HAP-1 (cell line): ENCODE data around the gene KCTD21.
"Not testable (repeated sequence)": the region's sequence is repeated elsewhere in the genome, so short reads cannot be mapped to it uniquely, and the experiment has no call there.

Experiments
- DNase-seq, 2 experiments: peaks; one replicate each; pipeline ENCODE4 v3.0.0-alpha.2; 2016 to 2020; ENCODE audit warnings: low spot score in 2 of 2
- H3K27me3 ChIP-seq: fragments of 250-450 bp; sonication (Bioruptor Pico); 2 replicates; pipeline ENCODE4 v1.5.1; 2020; ENCODE audit warnings: low read depth, mild to moderate bottlenecking, moderate library complexity
- H3K36me3 ChIP-seq: fragments of 250-450 bp; sonication (Bioruptor Pico); replicated peaks from 2 replicates; pipeline ENCODE4 v1.5.1; 2020; ENCODE audit warnings: mild to moderate bottlenecking
- H3K4me1 ChIP-seq: fragments of 250-450 bp; sonication (Bioruptor Pico); 2 replicates; pipeline ENCODE4 v1.5.1; 2020; ENCODE audit warnings: mild to moderate bottlenecking
- H3K4me3 ChIP-seq: fragments of 250-450 bp; sonication (Bioruptor Pico); 2 replicates; pipeline ENCODE4 v1.5.1; 2020; ENCODE audit warnings: mild to moderate bottlenecking, moderate library complexity
- H3K9me3 ChIP-seq: fragments of 250-450 bp; sonication (Bioruptor Pico); 2 replicates; pipeline ENCODE4 v1.5.1; 2020; ENCODE audit warnings: mild to moderate bottlenecking, moderate library complexity
- in situ Hi-C: fragments of 300-500 bp; cut with MboI; formaldehyde crosslinking; loops from 3 replicates; pipeline ENCODE4 v1.14.3; 2020; ENCODE audit warnings: low sequenced_read_pairs, inconsistent platforms, mixed read lengths

KCTD21 gene

DNA sequence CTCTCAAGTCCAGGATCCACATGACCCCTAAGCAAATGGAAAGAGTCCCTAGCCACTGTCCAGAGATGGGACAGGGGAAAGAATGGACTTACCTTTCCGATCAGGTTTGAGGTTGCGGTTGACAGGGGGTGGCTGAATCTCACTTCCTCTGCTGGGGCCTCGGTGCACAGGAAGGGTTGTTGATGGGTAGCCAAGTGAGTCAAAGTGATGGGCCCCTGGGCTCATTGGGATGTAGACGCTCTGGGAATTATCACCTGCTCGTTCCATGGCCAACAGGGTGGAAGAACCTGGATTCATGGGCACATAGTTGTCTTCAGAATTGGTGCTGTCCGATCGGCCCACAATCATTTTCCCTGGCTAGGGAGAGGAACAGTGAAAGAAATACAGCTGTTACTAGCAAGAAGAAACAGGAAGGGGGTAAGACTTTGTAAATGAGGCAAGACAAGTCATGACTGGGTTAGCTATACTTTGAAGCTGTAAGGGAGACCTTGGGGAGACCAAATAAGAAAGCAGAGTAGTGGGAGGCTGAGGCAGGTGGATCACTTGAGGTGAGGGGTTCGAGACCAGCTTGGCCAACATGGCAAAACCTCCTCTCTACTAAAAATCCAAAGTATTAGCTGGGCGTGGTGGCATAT, 35.0 kb upstream of the KCTD21 start:
- in situ Hi-C loops, result loop anchor here (10.0 kb wide), 1 partner anchor 341 kb away; no protein-coding TSS in a partner anchor
- Histone ChIP-seq H3K4me3 (no peak overlapping the region), H3K4me1 (no peaks in the 10 kb centered on the region), H3K27me3 (no peaks in the 10 kb centered on the region), H3K9me3 (no peaks in the 10 kb centered on the region), H3K36me3 (peaks cover 62% of the 10 kb centered on the region)
- DNase-seq, result no peak

DNA sequence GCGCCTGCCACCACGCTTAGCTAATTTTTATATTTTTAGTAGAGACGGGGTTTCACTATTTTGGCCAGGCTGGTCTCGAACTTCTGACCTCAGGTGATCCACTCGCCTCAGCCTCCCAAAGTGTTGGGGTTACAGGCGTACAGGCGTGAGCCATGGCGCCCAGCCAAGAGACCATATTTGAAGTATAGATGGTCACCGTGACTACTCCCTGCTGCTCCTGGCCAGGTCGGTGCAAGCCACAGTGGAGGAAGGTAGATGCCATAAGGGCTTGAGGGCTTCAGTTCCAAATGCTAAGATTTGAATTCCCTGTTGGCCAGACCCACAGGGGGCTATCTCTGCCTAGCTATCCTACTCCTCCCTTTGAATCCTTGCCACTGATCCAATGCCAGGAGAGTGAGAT, 34.3 kb upstream of the KCTD21 start:
- H3K4me3 ChIP-seq, DNase-seq, H3K4me1 ChIP-seq, H3K27me3 ChIP-seq, H3K9me3 ChIP-seq: not testable (repeated sequence)
- in situ Hi-C loops, result loop anchor here (10.0 kb wide), 1 partner anchor 342 kb away; no protein-coding TSS in a partner anchor
- H3K36me3 ChIP-seq, result peaks cover 65% of the 10 kb centered on the region

DNA sequence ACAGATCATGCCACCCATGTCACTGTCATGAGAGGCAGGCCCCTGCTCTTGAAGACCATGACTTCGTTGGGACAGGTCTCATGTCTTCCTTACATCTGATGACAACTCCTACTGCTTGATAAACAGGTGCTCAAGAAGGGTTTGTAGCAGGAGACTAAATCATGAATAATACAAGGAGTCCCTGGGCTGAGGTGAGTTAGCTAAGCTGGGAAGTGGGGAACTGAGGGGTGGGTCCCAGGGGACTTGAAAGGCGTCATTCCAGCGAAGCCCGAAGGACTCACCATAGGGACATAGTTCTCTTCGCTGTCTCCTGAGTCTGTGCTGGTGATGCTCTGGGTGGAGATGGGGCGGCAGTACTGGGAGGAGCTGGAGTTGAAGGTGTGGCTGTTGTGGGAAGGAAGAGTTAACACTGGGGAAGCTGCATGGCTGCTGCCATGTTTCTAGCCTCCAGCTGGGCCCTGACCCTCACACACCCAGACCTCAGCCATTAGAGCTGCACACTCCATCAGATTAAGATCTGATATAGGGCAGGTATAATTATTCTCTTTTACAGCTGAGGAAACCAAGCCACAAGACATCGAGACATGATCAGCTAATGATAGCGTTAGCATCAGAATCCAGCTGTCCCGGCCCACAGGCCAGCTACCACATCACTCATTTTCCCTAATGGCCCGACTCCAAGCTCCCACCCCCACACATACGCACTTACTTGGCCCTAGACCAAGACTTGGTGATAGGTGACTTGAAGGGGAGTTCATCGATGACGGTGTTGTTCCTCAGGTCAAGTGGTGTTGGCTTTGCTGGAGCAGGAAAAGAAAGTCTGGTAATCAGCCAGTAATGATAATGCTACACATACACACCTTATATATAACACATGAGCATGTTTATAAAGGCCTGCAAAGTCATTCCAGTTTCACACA, 33.2 kb upstream of the KCTD21 start:
- in situ Hi-C loops, result loop anchor here (10.0 kb wide), 1 partner anchor 343 kb away; no protein-coding TSS in a partner anchor
- no peaks in the 10 kb centered on the region for H3K4me1 ChIP-seq
- DNase-seq, result no peak
- H3K36me3 ChIP-seq, result peaks cover 69% of the 10 kb centered on the region
- no peaks in the 10 kb centered on the region for H3K9me3 ChIP-seq
- H3K27me3 ChIP-seq, result no peaks in the 10 kb centered on the region
- no peak overlapping the region for H3K4me3 ChIP-seq

DNA sequence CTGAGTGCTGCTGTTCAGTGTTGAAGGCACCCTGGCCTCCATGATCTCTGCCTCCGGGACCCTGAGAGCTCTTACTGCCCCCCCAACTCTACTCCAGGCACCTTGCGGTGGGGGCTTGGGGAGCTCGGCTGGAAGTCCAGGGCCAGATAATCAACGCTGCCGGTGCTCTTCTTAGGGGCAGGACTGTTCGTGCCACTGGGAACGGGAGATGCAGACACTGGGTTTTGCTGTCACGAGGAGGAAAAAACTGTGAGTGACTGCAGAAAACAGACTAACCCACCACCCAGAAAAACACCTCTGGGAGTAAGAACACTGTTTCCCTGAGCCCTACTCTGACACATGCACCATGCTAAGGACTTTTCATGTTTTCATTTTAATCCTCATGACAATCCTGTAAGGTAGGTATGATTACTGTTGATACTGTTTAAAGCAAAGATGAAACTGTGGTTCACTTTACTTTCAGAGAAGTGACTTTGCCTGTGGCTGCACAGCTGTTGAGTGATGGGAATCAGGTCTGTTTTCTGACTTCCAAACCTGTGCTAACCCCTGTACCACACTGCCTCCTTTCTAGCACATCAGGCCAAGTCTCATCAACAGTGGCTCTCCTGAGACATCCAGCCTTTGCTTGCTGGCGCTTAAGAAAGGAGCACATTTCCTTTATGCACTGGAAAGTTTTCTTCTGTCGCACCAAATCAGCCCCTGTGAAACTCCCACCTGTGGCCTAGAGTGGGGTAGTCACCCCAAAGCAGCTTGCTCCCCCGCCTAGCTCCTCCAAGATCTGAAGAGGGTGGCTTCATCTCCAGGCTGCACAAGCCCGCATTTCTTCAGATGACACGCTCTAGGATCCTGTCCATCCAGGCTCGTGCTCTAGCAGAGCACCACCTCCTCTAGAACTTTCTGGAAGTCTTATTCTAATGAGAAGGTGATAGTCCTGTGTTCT, 32.1 kb upstream of the KCTD21 start:
- no peak for DNase-seq
- in situ Hi-C loops, result loop anchor here (10.0 kb wide), 1 partner anchor 344 kb away; no protein-coding TSS in a partner anchor
- Histone ChIP-seq H3K36me3 (peaks cover 73% of the 10 kb centered on the region), H3K27me3 (no peaks in the 10 kb centered on the region), H3K4me1 (no peaks in the 10 kb centered on the region), H3K4me3 (no peak overlapping the region), H3K9me3 (no peaks in the 10 kb centered on the region)

DNA sequence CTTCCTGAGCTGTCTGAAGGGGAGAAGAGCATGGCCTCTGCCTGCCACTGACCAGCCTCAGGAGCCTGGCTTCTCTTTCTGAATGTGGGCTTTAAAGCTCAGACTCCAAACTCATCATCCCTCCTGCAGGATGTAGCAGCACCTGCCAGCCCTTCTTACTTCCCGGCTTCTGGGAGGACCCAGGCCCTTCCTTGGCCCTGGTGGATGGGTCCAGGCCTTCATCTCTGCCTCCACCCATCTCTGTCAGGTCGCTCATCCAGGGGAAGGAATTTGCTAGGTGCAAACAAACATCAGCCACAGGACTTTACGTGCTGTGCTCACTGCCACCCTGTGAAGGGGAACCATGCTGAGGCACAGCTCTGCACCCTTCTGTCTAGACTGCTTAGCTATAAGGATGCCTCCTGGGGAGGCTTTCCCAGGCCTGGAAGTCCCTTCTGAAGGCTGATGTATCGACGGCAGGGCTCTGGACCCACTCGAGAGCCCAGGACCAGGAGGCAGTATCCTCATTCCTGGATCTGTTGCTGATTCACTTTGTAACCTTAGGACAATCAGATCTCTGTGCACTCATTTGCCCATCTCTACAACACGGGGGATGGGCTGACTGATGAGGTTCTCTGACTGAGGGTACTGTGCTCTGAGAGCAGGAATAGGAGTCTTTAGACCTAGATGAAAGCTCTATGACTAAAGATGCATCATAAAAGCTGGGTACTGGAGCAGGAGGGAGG, 31.2 kb upstream of the KCTD21 start:
- in situ Hi-C loops, result loop anchor here (10.0 kb wide), 1 partner anchor 345 kb away; no protein-coding TSS in a partner anchor
- no peak for DNase-seq
- no peaks in the 10 kb centered on the region for H3K4me1 ChIP-seq

DNA sequence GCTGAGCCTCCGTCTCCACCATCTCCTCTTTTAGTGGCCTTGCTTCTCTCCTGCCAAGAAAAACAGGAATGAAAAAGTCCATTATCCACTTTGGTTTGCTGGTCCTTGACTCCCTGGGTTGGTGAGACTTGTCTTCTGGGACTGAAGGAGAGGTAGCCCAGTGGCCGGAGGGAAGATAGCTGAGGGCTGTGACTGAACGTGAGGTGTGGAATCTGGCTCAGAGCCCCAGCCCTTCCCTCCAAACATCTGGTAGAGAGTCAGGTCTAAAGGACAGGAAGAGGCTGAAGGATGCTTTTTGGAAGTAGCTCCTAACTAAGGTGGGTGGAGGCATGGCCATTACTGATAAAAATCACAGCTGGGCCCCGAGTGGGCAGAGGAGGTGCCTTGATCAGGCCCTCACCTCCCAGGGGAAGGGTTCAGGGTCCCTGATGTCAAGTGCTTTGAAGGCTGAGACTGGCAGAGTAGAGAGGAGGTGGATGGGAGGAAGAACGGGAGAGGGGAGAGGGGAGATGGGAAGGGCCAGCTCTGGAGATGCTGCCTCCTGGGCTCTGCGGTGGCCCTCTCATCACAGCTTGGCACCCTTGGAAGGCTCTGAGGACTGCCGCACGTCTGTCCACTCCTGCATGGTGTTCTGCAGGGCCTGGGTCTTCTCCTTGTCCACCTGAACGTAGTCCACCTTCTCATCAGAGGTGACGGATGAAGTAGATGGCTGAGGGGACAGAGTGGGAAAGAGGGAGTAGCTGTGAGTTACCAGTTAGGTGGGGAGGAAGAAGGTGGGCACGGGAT, 30.5 kb upstream of the KCTD21 start:
- Histone ChIP-seq H3K27me3 (no peaks in the 10 kb centered on the region), H3K4me1 (no peaks in the 10 kb centered on the region), H3K9me3 (no peaks in the 10 kb centered on the region), H3K4me3 (no peak overlapping the region), H3K36me3 (peaks cover 74% of the 10 kb centered on the region)
- in situ Hi-C loops, result no loop called here
- no peak for DNase-seq

More for the DNA sequence above, 31.2 kb upstream of the KCTD21 start:
- peaks cover 75% of the 10 kb centered on the region for H3K36me3 ChIP-seq
- H3K27me3 ChIP-seq, result no peaks in the 10 kb centered on the region
- no peak overlapping the region for H3K4me3 ChIP-seq
- H3K9me3 ChIP-seq, result no peaks in the 10 kb centered on the region

DNA sequence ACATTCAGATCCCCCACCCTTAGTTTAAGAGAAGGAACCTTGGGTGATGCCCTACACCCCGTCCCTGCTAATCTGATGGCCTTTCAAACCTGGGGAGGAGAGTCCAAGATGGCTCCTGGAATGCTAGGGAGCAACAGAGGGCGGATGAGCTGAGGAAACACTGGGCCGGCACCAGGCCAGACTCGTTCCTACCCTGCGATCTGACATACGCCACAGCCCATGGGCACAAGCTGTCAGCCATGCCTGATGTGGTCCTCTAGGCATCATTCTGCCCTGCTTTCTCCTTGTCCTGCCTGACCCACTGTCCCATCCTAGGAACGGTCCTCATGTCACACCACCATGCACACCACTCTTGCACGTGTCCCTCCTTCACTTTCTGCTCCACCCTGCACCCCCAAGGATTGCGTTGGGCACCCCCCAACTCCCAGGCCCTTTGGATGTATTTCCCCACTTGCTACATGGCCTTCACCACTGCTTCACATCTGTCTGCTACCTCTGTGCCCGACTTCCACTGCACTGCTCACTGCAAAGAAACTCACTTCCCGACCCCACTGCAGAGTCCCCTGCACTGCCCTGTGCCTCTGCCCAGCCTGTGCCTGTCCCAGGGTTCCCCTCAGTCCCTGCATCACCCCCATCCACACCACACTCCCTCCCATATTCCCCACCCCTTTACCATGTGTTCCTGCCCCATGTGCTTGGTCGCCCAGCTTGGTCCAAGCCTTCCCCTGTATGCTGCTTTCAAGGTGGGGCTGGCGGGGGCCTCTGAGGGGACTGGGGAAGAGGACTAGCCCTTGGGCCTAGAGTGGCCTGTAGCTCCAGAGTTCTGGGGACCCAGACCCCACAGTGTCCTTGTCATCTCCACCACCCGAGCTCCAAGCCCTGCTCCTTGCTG, 29.5 kb upstream of the KCTD21 start:
- Histone ChIP-seq H3K27me3 (no peaks in the 10 kb centered on the region), H3K4me1 (no peaks in the 10 kb centered on the region), H3K9me3 (no peaks in the 10 kb centered on the region), H3K36me3 (peaks cover 67% of the 10 kb centered on the region), H3K4me3 (no peak overlapping the region)
- no peak for DNase-seq
- in situ Hi-C loops, result no loop called here

DNA sequence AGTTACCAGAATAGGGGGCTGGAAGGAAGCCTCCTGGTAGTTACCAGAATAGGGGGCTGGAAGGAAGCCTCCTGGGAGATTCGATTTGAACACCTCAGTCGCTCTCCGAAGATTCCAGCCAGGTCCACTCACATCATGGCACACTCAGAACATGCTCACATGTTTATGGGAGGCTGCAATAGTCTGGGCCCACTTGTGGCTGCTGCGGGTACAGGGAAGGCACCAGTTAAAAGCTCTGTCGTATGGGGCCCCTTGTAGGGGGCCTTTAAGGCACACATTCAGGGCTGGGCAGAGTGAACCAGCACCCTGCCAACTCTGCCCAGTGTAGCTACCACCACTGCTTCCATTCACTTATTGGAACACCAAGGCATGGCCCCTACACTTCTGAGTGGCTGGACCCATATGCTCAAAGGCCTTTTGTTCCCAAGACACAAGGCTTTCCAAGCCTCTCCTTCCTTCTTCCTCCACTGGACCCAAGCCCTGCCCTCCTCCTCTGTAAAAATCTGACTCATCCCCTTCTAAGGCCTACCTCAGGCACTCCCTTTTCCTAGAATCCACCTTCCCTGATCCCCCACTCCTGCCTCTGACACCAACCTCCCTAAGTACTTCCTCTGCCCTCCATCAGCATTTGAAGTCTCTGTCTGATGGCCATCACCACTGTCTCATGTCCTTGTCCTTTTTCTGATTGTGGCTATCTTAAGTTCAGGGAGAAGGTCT, 28.3 kb upstream of the KCTD21 start:
- 0 out of 2 replicates have a peak, but pooled peaks cover 3% of the 10 kb centered on the region for H3K9me3 ChIP-seq
- H3K4me3 ChIP-seq, result no peak overlapping the region
- DNase-seq, result no peak
- in situ Hi-C loops, result no loop called here
- peaks cover 61% of the 10 kb centered on the region for H3K36me3 ChIP-seq
- no peaks in the 10 kb centered on the region for H3K27me3 ChIP-seq
- no peaks in the 10 kb centered on the region for H3K4me1 ChIP-seq

DNA sequence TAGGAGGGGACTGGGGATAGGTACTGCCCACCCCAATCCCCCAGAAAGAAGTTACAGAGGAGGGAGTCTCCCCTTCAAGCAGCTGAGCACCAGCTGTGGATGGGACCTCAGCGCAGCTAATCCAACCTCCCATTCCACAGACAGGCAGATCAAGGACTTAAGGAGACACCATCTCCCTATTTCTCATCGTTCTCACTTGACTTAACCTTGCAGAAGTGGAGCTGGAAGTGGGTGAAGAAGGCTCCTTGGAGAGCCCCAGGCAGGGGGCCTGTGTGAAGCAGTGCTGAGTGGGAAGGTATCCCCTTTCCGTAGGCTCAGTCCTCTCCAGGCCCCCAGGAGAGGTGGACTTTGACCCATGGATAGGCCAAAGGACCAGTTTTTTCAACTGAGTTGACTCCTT, 27.6 kb upstream of the KCTD21 start:
- Histone ChIP-seq H3K27me3 (no peaks in the 10 kb centered on the region), H3K4me3 (no peak overlapping the region), H3K4me1 (no peaks in the 10 kb centered on the region), H3K9me3 (0 out of 2 replicates have a peak, but pooled peaks cover 3% of the 10 kb centered on the region), H3K36me3 (peaks cover 60% of the 10 kb centered on the region)
- DNase-seq, result no peak
- in situ Hi-C loops, result no loop called here

DNA sequence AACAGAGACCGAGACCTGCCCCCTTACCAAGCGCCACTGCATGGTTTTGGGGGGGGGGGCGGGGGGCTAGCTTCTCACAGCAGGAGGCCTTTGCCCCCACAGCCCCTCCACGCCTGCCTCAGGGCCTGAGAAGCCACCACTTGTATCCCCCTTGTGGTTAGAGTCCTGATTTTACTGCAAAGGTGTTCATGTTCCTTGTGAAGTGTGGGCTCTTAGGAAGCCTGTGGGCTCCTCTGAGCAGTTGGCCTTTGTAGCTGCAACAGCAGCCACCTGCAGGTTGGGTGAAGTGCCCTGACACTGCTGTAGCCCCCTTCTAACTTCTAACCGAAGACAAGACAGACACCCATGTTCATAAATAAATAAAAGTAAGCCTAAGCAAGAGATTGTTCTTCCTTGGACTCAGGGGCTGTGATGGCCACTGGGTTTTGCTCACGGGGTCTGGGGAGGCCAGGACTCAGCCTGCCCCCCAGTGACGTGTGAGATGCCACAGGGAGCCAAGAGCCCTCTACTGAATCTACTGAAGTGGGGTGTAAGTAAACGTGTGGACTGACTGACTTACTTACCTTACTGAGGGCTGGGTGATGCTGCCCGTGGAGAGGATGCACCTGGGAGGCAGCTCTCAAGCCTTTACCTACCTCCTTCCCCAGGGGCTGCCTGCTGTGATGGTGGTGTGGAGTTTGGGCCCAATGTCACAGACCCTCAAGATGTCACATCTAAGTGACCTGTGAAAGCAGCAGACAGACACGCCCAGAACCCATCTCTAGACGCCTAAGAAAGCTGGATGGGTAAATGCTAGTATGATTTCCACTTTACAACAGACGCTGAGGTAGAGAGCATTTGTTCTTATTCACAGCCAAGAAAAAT, 26.1 kb upstream of the KCTD21 start:
- Histone ChIP-seq H3K36me3 (peaks cover 56% of the 10 kb centered on the region), H3K27me3 (no peaks in the 10 kb centered on the region), H3K4me3 (no peak overlapping the region), H3K9me3 (0 out of 2 replicates have a peak, but pooled peaks cover 3% of the 10 kb centered on the region), H3K4me1 (no peaks in the 10 kb centered on the region)
- in situ Hi-C loops, result no loop called here
- DNase-seq, result no peak
